Ovary (tissue), 3 donors: Measurements from ENCODE around the gene KCNK5.

Experiments used
- CTCF ChIP-seq, 3 donors: fragments of 450-650 bp in 2 of 3; fragments of 200-600 bp in 1 of 3; IDR thresholded peaks; one replicate each; pipeline versions ENCODE4 v1.5.1 to v1.8.0; 2016 to 2022; ENCODE audit warnings: antibody characterized with exemption in 3 of 3, mild to moderate bottlenecking in 1 of 3
- EP300 ChIP-seq: sonication (generic); formaldehyde crosslinking; IDR thresholded peaks from one replicate; pipeline ENCODE4 v1.6.1; 2017; ENCODE audit warnings: antibody characterized with exemption
- POLR2A ChIP-seq: fragments of 450-650 bp; IDR thresholded peaks from one replicate; pipeline ENCODE4 v1.6.1; 2017; ENCODE audit warnings: antibody characterized with exemption, mild to moderate bottlenecking, moderate library complexity
- donor health status: DM: no; HTN: no; CAD: no.

GRCh38 chr6:39261751-39262150 is 32.5 kb upstream of the KCNK5 start:
- TF ChIP-seq CTCF (IDR thresholded peaks at IDR 0.05) (no peak), POLR2A (no peak), EP300 (no peak)
